DMS153 (cell line): Measurements from ENCODE around the gene PDE11A.
A peak's percentile ranks its signal among the peaks of the same experiment; 100 is the strongest.

Source experiments
- DNase-seq: peaks from one replicate; lab custom pipeline; 2025; lab: John Stamatoyannopoulos, UW

Gene PDE11A

GRCh38 chr2:177628831-177629230 lies 443.7 kb downstream of the PDE11A start:
- peak; percentile 12 for DNase-seq

- peak; percentile 18 for DNase-seq
Measured at GRCh38 chr2:177625744-177626650, 446.6 kb downstream of the PDE11A start.

- peak; percentile 60 for DNase-seq
Measured at GRCh38 chr2:177622521-177622920, 450.1 kb downstream of the PDE11A start.

- no peak for DNase-seq
Measured at GRCh38 chr2:177619986-177620385, 452.6 kb downstream of the PDE11A start.

- DNase-seq = no peak
Measured at GRCh38 chr2:177619461-177619860, 453.1 kb downstream of the PDE11A start.

- peak; percentile 76 for DNase-seq
Measured at GRCh38 chr2:177618255-177619253, 454.0 kb downstream of the PDE11A start.

- no peak for DNase-seq
Measured at GRCh38 chr2:177617849-177618248, 454.7 kb downstream of the PDE11A start.

- DNase-seq = no peak
Measured at GRCh38 chr2:177616731-177617130, 455.8 kb downstream of the PDE11A start.

GRCh38 chr2:177616066-177616465 lies 456.5 kb downstream of the PDE11A start:
- DNase-seq = no peak

- DNase-seq = no peak
Measured at GRCh38 chr2:177612659-177613058, 459.9 kb downstream of the PDE11A start.

- peak; percentile 8 for DNase-seq
Measured at GRCh38 chr2:177611310-177611886, 461.2 kb downstream of the PDE11A start.

- no peak for DNase-seq
Measured at GRCh38 chr2:177610813-177611212, 461.8 kb downstream of the PDE11A start.

GRCh38 chr2:177606636-177607035 lies 465.9 kb downstream of the PDE11A start:
- no peak for DNase-seq

GRCh38 chr2:177604271-177605065 lies 468.1 kb downstream of the PDE11A start:
- DNase-seq = peak; percentile 10

GRCh38 chr2:177603768-177604167 lies 468.8 kb downstream of the PDE11A start:
- DNase-seq = no peak

GRCh38 chr2:177603181-177603580 lies 469.4 kb downstream of the PDE11A start:
- no peak for DNase-seq

- DNase-seq = no peak
Measured at GRCh38 chr2:177602611-177603164, 469.9 kb downstream of the PDE11A start.

- DNase-seq = no peak
Measured at GRCh38 chr2:177600917-177601316, 471.7 kb downstream of the PDE11A start.

- no peak for DNase-seq
Measured at GRCh38 chr2:177599956-177600355, 472.6 kb downstream of the PDE11A start.

GRCh38 chr2:177599139-177599688 lies 473.4 kb downstream of the PDE11A start:
- no peak for DNase-seq
